K562 (cell line): ENCODE measurements around the gene TOMM22. TPM values are rescaled to one million over a fixed set of nuclear protein-coding genes. Genes with fewer than 3 reads are reported as not detected.

Source experiments
- ATAC-seq: fragments of 200-7000 bp; cut with Tn5 transposase; 3 replicates; pipeline ENCODE4 v1.9.1; 2020; ENCODE audit warnings: moderate library complexity
- BruUV-seq: library from RNA; stranded (reverse); fragments of 400-500 nt; replicated peaks from 2 replicates; lab custom pipeline; 2021; lab: Mats Ljungman, UMichigan
- CTCF ChIA-PET: fragments of 300-600 bp; formaldehyde crosslinking; extraction: SDS; loops from one replicate; lab custom pipeline; 2021; ENCODE audit warnings: low intra/inter-chr PET ratio; lab: Yijun Ruan, JAX
- POLR2A ChIA-PET: fragments of 300-600, 350-650 bp; sonication (Branson Sonifier 250); formaldehyde crosslinking; extraction: SDS; loops from one replicate; lab custom pipeline; 2021; ENCODE audit warnings: antibody characterized with exemption, inconsistent platforms; lab: Yijun Ruan, JAX
- DNase-seq, 4 experiments: peaks; one replicate each; pipeline versions ENCODE4 v3.0.0 to v3.0.0-alpha.2; 2011 to 2018; ENCODE audit warnings: low spot score in 3 of 4, mixed read lengths in 3 of 4; ENCODE audit errors: extremely low read depth in 1 of 4
- FAIRE-seq: peaks from 2 replicates; lab custom pipeline; 2011; peaks lifted over from hg19 to GRCh38; lab: Jason Lieb, UNC
- H2AFZ ChIP-seq: 2 replicates; pipeline ENCODE4 v1.6.0; 2011; ENCODE audit warnings: low read depth, low read length, control low read depth, inconsistent platforms
- H3K27ac ChIP-seq: fragments of 200-600 bp; 3 replicates; pipeline ENCODE4 v1.8.0; 2011; ENCODE audit warnings: low read depth, mild to moderate bottlenecking, control low read depth, inconsistent platforms, low read length, moderate library complexity, mixed read lengths; ENCODE audit errors: extremely low read depth
- H3K27me3 ChIP-seq, 2 experiments: fragments of 300-600 bp in 1 of 2; 2 replicates in 1 of 2; 3 replicates in 1 of 2; pipeline versions ENCODE4 v1.6.0 to v1.8.0; 2011; ENCODE audit warnings: inconsistent platforms in 2 of 2, low read length in 2 of 2, mild to moderate bottlenecking in 1 of 2, mixed read lengths in 1 of 2, moderate library complexity in 1 of 2; ENCODE audit not compliant: control insufficient read depth in 2 of 2, insufficient read depth in 2 of 2
- H3K36me3 ChIP-seq: fragments of 300-600 bp; 3 replicates; pipeline ENCODE4 v1.8.0; 2011; ENCODE audit warnings: mild to moderate bottlenecking, low read length, inconsistent platforms; ENCODE audit not compliant: control insufficient read depth, insufficient read depth
- H3K4me1 ChIP-seq, 2 experiments: fragments of 200-600 bp in 1 of 2; replicated peaks in 1 of 2; 2 replicates in 1 of 2; 3 replicates in 1 of 2; pipeline versions ENCODE4 v1.5.1 to v1.8.0; 2011; ENCODE audit warnings: inconsistent platforms in 2 of 2, low read length in 2 of 2, mild to moderate bottlenecking in 1 of 2, mixed read lengths in 1 of 2, moderate library complexity in 1 of 2; ENCODE audit not compliant: control insufficient read depth in 2 of 2, insufficient read depth in 2 of 2
- H3K4me2 ChIP-seq: 2 replicates; pipeline ENCODE4 v1.6.1; 2011; ENCODE audit warnings: low read length, control low read depth, inconsistent platforms, mixed read lengths; ENCODE audit not compliant: insufficient read depth
- H3K4me3 ChIP-seq: fragments of 200-600 bp; sonication (generic), shearing (Covaris generic); 2 replicates; pipeline ENCODE4 v1.5.1; 2016; ENCODE audit warnings: control low read depth, inconsistent platforms
- H3K79me2 ChIP-seq: fragments of 200-600 bp; 3 replicates; pipeline ENCODE4 v1.8.0; 2011; ENCODE audit warnings: low read length, inconsistent platforms; ENCODE audit not compliant: control insufficient read depth, insufficient read depth
- H3K9ac ChIP-seq, 2 experiments: 2 replicates each; pipeline versions ENCODE4 v1.6.0 to v1.6.1; 2011; ENCODE audit warnings: low read depth in 2 of 2, low read length in 2 of 2, control low read depth in 1 of 2, inconsistent platforms in 1 of 2, mild to moderate bottlenecking in 1 of 2, mixed read lengths in 1 of 2; ENCODE audit not compliant: insufficient read depth in 1 of 2
- H3K9me1 ChIP-seq: one replicate; pipeline ENCODE4 v1.6.0; 2011; ENCODE audit warnings: inconsistent platforms, mild to moderate bottlenecking, low read length, moderate library complexity; ENCODE audit not compliant: control insufficient read depth, insufficient read depth
- H3K9me3 ChIP-seq: replicated peaks from 2 replicates; pipeline ENCODE4 v1.5.1; 2011; ENCODE audit warnings: low read depth, low read length, inconsistent platforms; ENCODE audit not compliant: control insufficient read depth, insufficient read depth
- H4K20me1 ChIP-seq: replicated peaks from 2 replicates; pipeline ENCODE4 v1.6.1; 2011; ENCODE audit warnings: low read length, inconsistent platforms, mixed read lengths; ENCODE audit not compliant: control insufficient read depth, insufficient read depth
- GATAD2B ChIP-seq: fragments of 450-650 bp; IDR thresholded peaks from 2 replicates; pipeline ENCODE4 v1.6.1; 2017; ENCODE audit warnings: mild to moderate bottlenecking, borderline replicate concordance
- HSF4 ChIP-seq: fragments of 250-450 bp; sonication (Bioruptor Pico); IDR thresholded peaks from 2 replicates; pipeline ENCODE4 v2.1.2; 2022; ENCODE audit warnings: mild to moderate bottlenecking, moderate library complexity, borderline replicate concordance
- KDM2B ChIP-seq: fragments of 250-450 bp; sonication (Bioruptor Pico); IDR thresholded peaks from 2 replicates; pipeline ENCODE4 v1.8.0; 2021; ENCODE audit warnings: mild to moderate bottlenecking, moderate library complexity
- NR2C1 ChIP-seq, 2 experiments: fragments of 450-650 bp; IDR thresholded peaks; 2 replicates each; pipeline ENCODE4 v1.6.1; 2017; ENCODE audit warnings: mild to moderate bottlenecking in 2 of 2, antibody characterized with exemption in 1 of 2, inconsistent platforms in 1 of 2, missing compliant biosample characterization in 1 of 2, missing genetic modification characterization in 1 of 2
- RBM15 ChIP-seq: fragments of 200-400 bp; formaldehyde crosslinking; IDR thresholded peaks from 2 replicates; pipeline ENCODE4 v1.6.1; 2018; ENCODE audit warnings: mild to moderate bottlenecking, low read length, moderate library complexity; ENCODE audit not compliant: insufficient read depth
- RCOR1 ChIP-seq, 2 experiments: IDR thresholded peaks; 2 replicates each; pipeline ENCODE4 v1.6.1; 2012; ENCODE audit warnings: low read depth in 2 of 2, low read length in 2 of 2, borderline replicate concordance in 1 of 2, improper control_type of control experiment in 1 of 2
- SAP30 ChIP-seq: fragments of 200-600 bp; sonication (generic); IDR thresholded peaks from 2 replicates; pipeline ENCODE4 v1.6.1; 2012; ENCODE audit warnings: borderline replicate concordance, low read depth, mild to moderate bottlenecking, moderate library complexity, low read length, control low read depth, inconsistent platforms; ENCODE audit not compliant: insufficient read depth, poor library complexity, severe bottlenecking
- SIX5 ChIP-seq, 2 experiments: IDR thresholded peaks; 2 replicates each; pipeline ENCODE4 v1.6.1; 2011; ENCODE audit warnings: low read length in 2 of 2, borderline replicate concordance in 1 of 2, low read depth in 1 of 2, mild to moderate bottlenecking in 1 of 2, moderate library complexity in 1 of 2; ENCODE audit not compliant: insufficient read depth in 1 of 2
- STAG1 ChIP-seq: sonication (generic); formaldehyde crosslinking; IDR thresholded peaks from 2 replicates; pipeline ENCODE4 v1.5.0; 2020; ENCODE audit warnings: missing genetic modification reagents, borderline replicate concordance
- TFAM ChIP-seq: fragments of 250-450 bp; sonication (Bioruptor Pico); conservative IDR thresholded peaks from 2 replicates; pipeline ENCODE4 v1.5.0; 2021; ENCODE audit warnings: mild to moderate bottlenecking, moderate library complexity
- ZC3H4 ChIP-seq: sonication (generic); formaldehyde crosslinking; IDR thresholded peaks from 2 replicates; pipeline ENCODE4 v1.9.0; 2021; ENCODE audit warnings: missing genetic modification reagents, borderline replicate concordance
- ZC3H8 ChIP-seq: fragments of 450-650 bp; IDR thresholded peaks from 2 replicates; pipeline ENCODE4 v1.6.1; 2017
- ZNF778 ChIP-seq: fragments of 450-650 bp; formaldehyde crosslinking; IDR thresholded peaks from 2 replicates; pipeline ENCODE4 v1.4.0; 2020; ENCODE audit warnings: mild to moderate bottlenecking, moderate library complexity
- WGBS: fragments of 100-300 bp; shearing (Covaris generic); methylation state at CpG from one replicate; pipeline ENCODE4 v1.1.6; 2016; ENCODE audit warnings: low coverage, mixed read lengths; ENCODE audit not compliant: insufficient coverage; ENCODE audit errors: missing lambda C conversion rate; 5-methylcytosine and 5-hydroxymethylcytosine counted together
- in situ Hi-C: fragments of 300-500 bp; cut with MboI; formaldehyde crosslinking; loops from 4 replicates; pipeline ENCODE4 v1.15.0; 2018; ENCODE audit warnings: inconsistent platforms, mixed read lengths
- intact Hi-C: fragments of 100-400 bp; cut with micrococcal nuclease; formaldehyde crosslinking; loops from 2 replicates; pipeline ENCODE4 v1.14.2; 2022
- polyA plus RNA-seq, 8 experiments: library from polyadenylated mRNA; depleted of rRNA in 4 of 8; stranded (reverse) in 5 of 8; unstranded in 3 of 8; fragments of >200 nt; fragmentation: Nextera tagmentation in 2 of 8; fragmentation: Illumina TruSeq in 1 of 8; extraction: Ambion mirVana in 2 of 8; extraction: Trizol in 1 of 8; gene quantifications; 2 replicates each; pipeline versions ENCODE4 v1.2.1 to v1.2.3, GENCODE V29; 2011 to 2014; ENCODE audit warnings: inconsistent platforms in 1 of 8, missing spikeins in 1 of 8
- total RNA-seq, 7 experiments: library from RNA; depleted of rRNA in 6 of 7; stranded (reverse); fragments of >200 nt in 6 of 7; fragmentation: Illumina TruSeq in 2 of 7; extraction: Trizol in 2 of 7; gene quantifications; 2 replicates each; pipeline versions ENCODE4 v1.2.1 to v1.2.3, GENCODE V29; 2011 to 2021; ENCODE audit warnings: low replicate concordance in 1 of 7

The TOMM22 gene
- total and polyA plus RNA-seq, 9 of the 15 experiments (the other 6 are each of a cell fraction or from before 2014, with no cell fraction given), result 25.8 to 108 (median 73.8) TPM

- intact Hi-C loops, result no loop called here
- H3K36me3 ChIP-seq, result peaks cover 59% of the 10 kb centered on the region; the same call in 2 of the 3 replicates
- H3K9ac ChIP-seq, result peak overlapping the region in 1 of 2 experiments; percentile 52; a peak in 1 of 4 replicates
- H3K4me1 ChIP-seq, result peaks cover 35 to 50% of the 10 kb centered on the region in 2 experiments; a peak in 4 of 5 replicates
- no peak for TF ChIP-seq RBM15
- TF ChIP-seq RCOR1 (IDR thresholded peaks at IDR 0.05; ENCODE audit: borderline replicate concordance in 1 of 2, low read depth in 2 of 2, low read length in 2 of 2), result no peak
- no peak for TF ChIP-seq ZC3H8
- no peak for TF ChIP-seq SIX5 (IDR thresholded peaks at IDR 0.05; ENCODE audit: borderline replicate concordance in 1 of 2, insufficient read depth in 1 of 2, low read depth in 1 of 2, low read length in 2 of 2)
- TF ChIP-seq KDM2B (CRISPR knock-in tag), result no peak
- TF ChIP-seq ZNF778, result no peak
- TF ChIP-seq GATAD2B, result no peak
- TF ChIP-seq STAG1 (CRISPR knock-in tag), result no peak
- TF ChIP-seq ZC3H4, result no peak
- TF ChIP-seq HSF4 (CRISPR knock-in tag), result no peak
- no peak for TF ChIP-seq NR2C1 (IDR thresholded peaks at IDR 0.05)
- no peak for TF ChIP-seq NR2C1 (tag; IDR thresholded peaks at IDR 0.05)
- no peak for TF ChIP-seq SAP30
- no peak for TF ChIP-seq TFAM
- H3K4me2 ChIP-seq, result no peak overlapping the region
- H3K4me3 ChIP-seq, result no peak overlapping the region
- DNase-seq, result no peak
- no TSS peak for BruUV-seq
- peaks cover 3% of the 10 kb centered on the region for H3K9me1 ChIP-seq
- CTCF ChIA-PET, result no interaction called here
- WGBS, result 92% methylated on average over 11 of the region's 15 CpGs
- H3K27ac ChIP-seq, result no peak overlapping the region; the same call in 2 of the 3 replicates
- POLR2A ChIA-PET, result interaction anchor here (0.6 to 1.3 kb wide), 4 partner anchors 8 to 31 kb away, joined by 3 to 9 read pairs (median 5); partner anchors contain the start of gene GTPBP1
- no peak for FAIRE-seq
- H3K27me3 ChIP-seq, result no peaks in the 10 kb centered on the region
- in situ Hi-C loops, result no loop called here
- H4K20me1 ChIP-seq, result peaks cover 47% of the 10 kb centered on the region
- no peaks in the 10 kb centered on the region for H3K9me3 ChIP-seq
- H2AFZ ChIP-seq, result no peak overlapping the region
- H3K79me2 ChIP-seq, result peaks cover 58% of the 10 kb centered on the region
- no peak for ATAC-seq
These were observed 34.1 kb downstream of the TOMM22 start for GRCh38 chr22:38715852-38716251.
